HCT116 (cell line): ENCODE measurements around the gene AP4S1. TPM values are rescaled to one million over a fixed set of nuclear protein-coding genes. Genes with fewer than 3 reads are reported as not detected.

ENCODE experiments used
- ATAC-seq: fragments of 200-7000 bp; cut with Tn5 transposase; 2 replicates; pipeline ENCODE4 v1.9.1; 2020; ENCODE audit warnings: mild to moderate bottlenecking, moderate library complexity
- BruUV-seq: library from RNA; stranded (reverse); fragments of 400-500 nt; replicated peaks from 2 replicates; lab custom pipeline; 2021; lab: Mats Ljungman, UMichigan
- CTCF ChIA-PET: fragments of 300-600 bp; sonication (Branson Sonifier 250); formaldehyde crosslinking; loops from one replicate; lab custom pipeline; 2021; ENCODE audit warnings: antibody characterized with exemption; lab: Charles Lee
- POLR2A ChIA-PET: fragments of 300-600, 350-600 bp; sonication (Branson Sonifier 250); formaldehyde crosslinking; loops from one replicate; lab custom pipeline; 2021; ENCODE audit warnings: antibody characterized with exemption; lab: Charles Lee
- RAD21 ChIA-PET, 2 experiments: fragments of 300-600 bp; sonication (Branson Sonifier 250); formaldehyde crosslinking; loops; one replicate each; lab custom pipeline; 2023; ENCODE audit warnings: low total read pairs in 2 of 2; ENCODE audit not compliant: uncharacterized antibody in 2 of 2, unreplicated experiment in 2 of 2, low non-redundant PET in 1 of 2; lab: Charles Lee
- DNase-seq: peaks from one replicate; pipeline ENCODE4 v3.0.0-alpha.2; 2010; ENCODE audit warnings: low read depth, low spot score
- H2AFZ ChIP-seq: fragments of 200-600 bp; shearing (Covaris generic), sonication (generic); 2 replicates; pipeline ENCODE4 v1.6.1; 2017; ENCODE audit warnings: low read depth, mixed run types, mixed read lengths, antibody characterized with exemption, low read length; ENCODE audit not compliant: poor library complexity, severe bottlenecking
- H3K27ac ChIP-seq: 2 replicates; pipeline ENCODE4 v1.5.1; 2012; ENCODE audit warnings: low read depth, low read length
- H3K27me3 ChIP-seq: fragments of 200-600 bp; sonication (generic); 2 replicates; pipeline ENCODE4 v1.6.1; 2016; ENCODE audit warnings: mixed run types, low read length, mixed read lengths; ENCODE audit not compliant: insufficient read depth
- H3K36me3 ChIP-seq, 2 experiments: fragments of 200-500 bp in 1 of 2; fragments of 200-600 bp in 1 of 2; sonication (Bioruptor generic) in 1 of 2; sonication (generic) in 1 of 2; 2 replicates each; pipeline versions ENCODE4 v1.5.1 to v1.6.1; 2014 to 2016; ENCODE audit warnings: low read length in 2 of 2, inconsistent platforms in 1 of 2, mixed read lengths in 1 of 2, mixed run types in 1 of 2; ENCODE audit not compliant: insufficient read depth in 2 of 2, control insufficient read depth in 1 of 2
- H3K4me1 ChIP-seq, 2 experiments: fragments of 200-600 bp in 1 of 2; sonication (generic) in 1 of 2; 2 replicates each; pipeline versions ENCODE4 v1.5.1 to v1.6.1; 2012 to 2017; ENCODE audit warnings: low read length in 2 of 2, inconsistent platforms in 1 of 2, mild to moderate bottlenecking in 1 of 2, mixed read lengths in 1 of 2, mixed run types in 1 of 2, moderate library complexity in 1 of 2; ENCODE audit not compliant: insufficient read depth in 2 of 2, control insufficient read depth in 1 of 2
- H3K4me2 ChIP-seq: fragments of 200-600 bp; sonication (generic); 2 replicates; pipeline ENCODE4 v1.6.1; 2017; ENCODE audit warnings: mixed run types, low read length, mixed read lengths
- H3K4me3 ChIP-seq, 2 experiments: fragments of 200-600 bp in 1 of 2; sonication (generic) in 1 of 2; replicated peaks in 1 of 2; 2 replicates each; pipeline ENCODE4 v1.5.1; 2011 to 2016; ENCODE audit warnings: low read length in 2 of 2, control low read depth in 1 of 2, low read depth in 1 of 2, mild to moderate bottlenecking in 1 of 2, mixed read lengths in 1 of 2, mixed run types in 1 of 2
- H3K79me2 ChIP-seq: fragments of 200-600 bp; sonication (generic); 2 replicates; pipeline ENCODE4 v1.6.1; 2017; ENCODE audit warnings: mild to moderate bottlenecking, mixed run types, low read length, moderate library complexity, mixed read lengths; ENCODE audit not compliant: insufficient read depth
- H3K9ac ChIP-seq: fragments of 200-600 bp; sonication (generic); 2 replicates; pipeline ENCODE4 v1.6.1; 2016; ENCODE audit warnings: low read length, mixed read lengths
- H3K9me2 ChIP-seq: fragments of 200-600 bp; sonication (generic), shearing (Covaris generic); 2 replicates; pipeline ENCODE4 v1.6.1; 2017; ENCODE audit warnings: mixed run types, mild to moderate bottlenecking, moderate library complexity; ENCODE audit not compliant: insufficient read depth
- H3K9me3 ChIP-seq, 2 experiments: fragments of 200-500 bp in 1 of 2; fragments of 200-600 bp in 1 of 2; sonication (Bioruptor generic) in 1 of 2; sonication (generic) in 1 of 2; 2 replicates each; pipeline ENCODE4 v1.6.1; 2014 to 2017; ENCODE audit warnings: low read length in 2 of 2, mixed read lengths in 2 of 2, inconsistent platforms in 1 of 2, low read depth in 1 of 2, mild to moderate bottlenecking in 1 of 2, mixed run types in 1 of 2, moderate library complexity in 1 of 2; ENCODE audit not compliant: control insufficient read depth in 1 of 2, insufficient read depth in 1 of 2
- H4K20me1 ChIP-seq: fragments of 200-600 bp; sonication (generic), shearing (Covaris generic); 2 replicates; pipeline ENCODE4 v1.6.1; 2017; ENCODE audit warnings: mixed run types, mild to moderate bottlenecking, moderate library complexity; ENCODE audit not compliant: insufficient read depth
- CBX3 ChIP-seq: IDR thresholded peaks from 2 replicates; pipeline ENCODE4 v1.6.1; 2012; ENCODE audit warnings: low read depth
- CEBPB ChIP-seq: IDR thresholded peaks from 2 replicates; pipeline ENCODE4 v1.6.1; 2012; ENCODE audit warnings: low read depth
- EGR1 ChIP-seq: IDR thresholded peaks from 2 replicates; pipeline ENCODE4 v1.6.1; 2012; ENCODE audit warnings: low read depth
- EZH2 ChIP-seq: fragments of 200-600 bp; sonication (generic); IDR thresholded peaks from 2 replicates; pipeline ENCODE4 v1.6.1; 2017; ENCODE audit warnings: antibody characterized with exemption, mixed run types
- FOSL1 ChIP-seq: IDR thresholded peaks from 2 replicates; pipeline ENCODE4 v1.6.1; 2012; ENCODE audit warnings: low read depth
- JUND ChIP-seq: IDR thresholded peaks from 2 replicates; pipeline ENCODE4 v1.6.1; 2012
- MAX ChIP-seq: IDR thresholded peaks from 2 replicates; pipeline ENCODE4 v1.6.1; 2012
- POLR2A ChIP-seq: IDR thresholded peaks from 2 replicates; pipeline ENCODE4 v1.7.0; 2011; ENCODE audit warnings: borderline replicate concordance; ENCODE audit not compliant: insufficient read depth, insufficient read length; ENCODE audit errors: extremely low read depth
- POLR2AphosphoS5 ChIP-seq: IDR thresholded peaks from 2 replicates; pipeline ENCODE4 v1.6.1; 2011; ENCODE audit warnings: mild to moderate bottlenecking, low read depth, low read length, moderate library complexity
- RAD21 ChIP-seq: IDR thresholded peaks from 2 replicates; pipeline ENCODE4 v1.6.1; 2012; ENCODE audit warnings: low read depth, mild to moderate bottlenecking
- SIN3A ChIP-seq: IDR thresholded peaks from 2 replicates; pipeline ENCODE4 v1.6.1; 2012; ENCODE audit warnings: low read depth
- SP1 ChIP-seq: IDR thresholded peaks from 2 replicates; pipeline ENCODE4 v1.6.1; 2012; ENCODE audit warnings: low read depth
- TCF7L2 ChIP-seq: IDR thresholded peaks from 2 replicates; pipeline ENCODE4 v1.7.0; 2011; ENCODE audit warnings: borderline replicate concordance, inconsistent platforms; ENCODE audit not compliant: insufficient read depth, insufficient read length; ENCODE audit errors: extremely low read depth
- ZBTB33 ChIP-seq: IDR thresholded peaks from 2 replicates; pipeline ENCODE4 v1.6.1; 2011; ENCODE audit warnings: mild to moderate bottlenecking, low read length, moderate library complexity; ENCODE audit not compliant: insufficient replicate concordance; ENCODE audit errors: extremely low read depth
- ZFX ChIP-seq: fragments of 450-650 bp; IDR thresholded peaks from 2 replicates; pipeline ENCODE4 v1.6.1; 2017
- ZNF274 ChIP-seq: fragments of 200-500 bp; sonication (Bioruptor generic); IDR thresholded peaks from 2 replicates; pipeline ENCODE4 v1.6.1; 2014; ENCODE audit warnings: mild to moderate bottlenecking, low read depth, low read length, inconsistent platforms
- intact Hi-C: fragments of 100-400 bp; cut with micrococcal nuclease; formaldehyde crosslinking; loops from 2 replicates; pipeline ENCODE4 v1.10.0; 2022
- total RNA-seq: library from RNA; stranded (reverse); gene quantifications from one replicate; pipeline ENCODE4 v1.2.1, GENCODE V29; 2021; ENCODE audit not compliant: unreplicated experiment
- TF ChIP-seq, protein P1 (sequence below): IDR thresholded peaks from 2 replicates; pipeline ENCODE4 v1.6.1; 2012
- TF ChIP-seq, protein P2 (sequence below): IDR thresholded peaks from 2 replicates; pipeline ENCODE4 v1.6.1; 2012; ENCODE audit warnings: low read depth

The AP4S1 gene
- total RNA-seq, 1 experiment from 2014 or later: 5.0 TPM

DNA sequence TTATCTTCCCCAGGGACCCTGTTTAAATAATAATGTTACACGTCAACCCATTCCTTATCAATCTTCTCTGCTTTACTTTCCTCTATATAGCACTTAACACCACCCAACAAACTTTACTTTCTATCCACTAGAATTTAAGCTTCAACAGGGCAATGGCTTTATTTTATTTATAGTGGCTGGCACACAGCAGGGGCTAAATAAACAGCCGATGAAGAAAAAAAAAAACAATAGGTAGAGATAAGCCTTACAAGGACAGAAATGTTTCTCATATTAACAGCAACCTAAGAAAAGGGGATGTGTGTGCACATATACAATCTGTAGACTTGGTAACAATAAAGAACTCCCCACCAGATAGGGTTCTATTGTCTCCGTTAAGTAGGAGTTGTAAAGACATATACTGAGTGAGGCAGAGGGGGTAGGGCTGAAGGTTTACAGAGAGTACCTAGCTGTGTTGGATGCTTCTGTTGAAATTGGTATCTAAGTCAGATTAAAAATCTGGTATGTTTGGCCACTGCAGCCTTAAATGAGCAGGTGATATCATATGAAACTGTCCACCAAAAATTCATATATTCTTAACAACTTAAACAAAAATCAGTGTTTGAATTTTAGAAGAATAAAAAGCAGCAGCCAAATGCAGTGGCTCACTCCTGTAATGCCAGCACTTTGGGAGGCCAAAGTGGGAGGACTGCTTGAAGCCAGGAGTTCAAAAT is 24.7 kb upstream of the AP4S1 start:
- CTCF ChIA-PET: no interaction called here
- POLR2A ChIA-PET: no interaction called here
- TF ChIP-seq FOSL1 (no peak), CBX3 (no peak), MAX (no peak), SIN3A (no peak), ZFX (no peak), POLR2A (no peak), TCF7L2 (no peak), SP1 (no peak), JUND (no peak), EZH2 (no peak), EGR1 (no peak), CEBPB (no peak), POLR2AphosphoS5 (no peak), RAD21 (no peak), ZNF274 (no peak), ZBTB33 (no peak)
- TF ChIP-seq, protein P1, sequence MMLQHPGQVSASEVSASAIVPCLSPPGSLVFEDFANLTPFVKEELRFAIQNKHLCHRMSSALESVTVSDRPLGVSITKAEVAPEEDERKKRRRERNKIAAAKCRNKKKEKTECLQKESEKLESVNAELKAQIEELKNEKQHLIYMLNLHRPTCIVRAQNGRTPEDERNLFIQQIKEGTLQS: no peak
- TF ChIP-seq, protein P2, sequence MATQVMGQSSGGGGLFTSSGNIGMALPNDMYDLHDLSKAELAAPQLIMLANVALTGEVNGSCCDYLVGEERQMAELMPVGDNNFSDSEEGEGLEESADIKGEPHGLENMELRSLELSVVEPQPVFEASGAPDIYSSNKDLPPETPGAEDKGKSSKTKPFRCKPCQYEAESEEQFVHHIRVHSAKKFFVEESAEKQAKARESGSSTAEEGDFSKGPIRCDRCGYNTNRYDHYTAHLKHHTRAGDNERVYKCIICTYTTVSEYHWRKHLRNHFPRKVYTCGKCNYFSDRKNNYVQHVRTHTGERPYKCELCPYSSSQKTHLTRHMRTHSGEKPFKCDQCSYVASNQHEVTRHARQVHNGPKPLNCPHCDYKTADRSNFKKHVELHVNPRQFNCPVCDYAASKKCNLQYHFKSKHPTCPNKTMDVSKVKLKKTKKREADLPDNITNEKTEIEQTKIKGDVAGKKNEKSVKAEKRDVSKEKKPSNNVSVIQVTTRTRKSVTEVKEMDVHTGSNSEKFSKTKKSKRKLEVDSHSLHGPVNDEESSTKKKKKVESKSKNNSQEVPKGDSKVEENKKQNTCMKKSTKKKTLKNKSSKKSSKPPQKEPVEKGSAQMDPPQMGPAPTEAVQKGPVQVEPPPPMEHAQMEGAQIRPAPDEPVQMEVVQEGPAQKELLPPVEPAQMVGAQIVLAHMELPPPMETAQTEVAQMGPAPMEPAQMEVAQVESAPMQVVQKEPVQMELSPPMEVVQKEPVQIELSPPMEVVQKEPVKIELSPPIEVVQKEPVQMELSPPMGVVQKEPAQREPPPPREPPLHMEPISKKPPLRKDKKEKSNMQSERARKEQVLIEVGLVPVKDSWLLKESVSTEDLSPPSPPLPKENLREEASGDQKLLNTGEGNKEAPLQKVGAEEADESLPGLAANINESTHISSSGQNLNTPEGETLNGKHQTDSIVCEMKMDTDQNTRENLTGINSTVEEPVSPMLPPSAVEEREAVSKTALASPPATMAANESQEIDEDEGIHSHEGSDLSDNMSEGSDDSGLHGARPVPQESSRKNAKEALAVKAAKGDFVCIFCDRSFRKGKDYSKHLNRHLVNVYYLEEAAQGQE: no peak

More for the DNA sequence above, 24.7 kb upstream of the AP4S1 start:
- peaks cover 95% of the 10 kb centered on the region for H3K79me2 ChIP-seq
- no peak overlapping the region for H2AFZ ChIP-seq
- no peaks in the 10 kb centered on the region for H3K27me3 ChIP-seq
- intact Hi-C loops: no loop called here
- ATAC-seq (no peak), DNase-seq (no peak)
- H3K9ac ChIP-seq: no peak overlapping the region
- no peak overlapping the region for H3K4me2 ChIP-seq
- H3K27ac ChIP-seq: no peak overlapping the region
- no peaks in the 10 kb centered on the region for H3K9me3 ChIP-seq
- peaks cover 9 to 25% of the 10 kb centered on the region in 2 experiments; a peak in 3 of 4 replicates for H3K4me1 ChIP-seq
- peaks cover 11% of the 10 kb centered on the region; the same call in 1 of the 2 replicates for H4K20me1 ChIP-seq
- no peak overlapping the region for H3K4me3 ChIP-seq
- no peaks in the 10 kb centered on the region; a peak in 2 of 4 replicates for H3K36me3 ChIP-seq
- no peaks in the 10 kb centered on the region for H3K9me2 ChIP-seq
- no TSS peak for BruUV-seq
- RAD21 ChIA-PET: no interaction called here
